Body of pancreas (tissue), 4 donors: ENCODE data around the gene ARHGAP9.

ENCODE experiments used
- POLR2A ChIP-seq, 3 donors: fragments of 450-650 bp; IDR thresholded peaks; one replicate each; pipeline ENCODE4 v1.6.1; 2016; ENCODE audit warnings: antibody characterized with exemption in 3 of 3, mild to moderate bottlenecking in 2 of 3
- TF ChIP-seq, protein P1 (sequence below), 7 experiments: fragments of 450-650 bp in 4 of 7; fragments of 200-600 bp in 3 of 7; sonication (generic) in 3 of 7; IDR thresholded peaks; one replicate each; pipeline ENCODE4 v1.5.1; 2016 to 2019; ENCODE audit warnings: antibody characterized with exemption in 7 of 7

DNA sequence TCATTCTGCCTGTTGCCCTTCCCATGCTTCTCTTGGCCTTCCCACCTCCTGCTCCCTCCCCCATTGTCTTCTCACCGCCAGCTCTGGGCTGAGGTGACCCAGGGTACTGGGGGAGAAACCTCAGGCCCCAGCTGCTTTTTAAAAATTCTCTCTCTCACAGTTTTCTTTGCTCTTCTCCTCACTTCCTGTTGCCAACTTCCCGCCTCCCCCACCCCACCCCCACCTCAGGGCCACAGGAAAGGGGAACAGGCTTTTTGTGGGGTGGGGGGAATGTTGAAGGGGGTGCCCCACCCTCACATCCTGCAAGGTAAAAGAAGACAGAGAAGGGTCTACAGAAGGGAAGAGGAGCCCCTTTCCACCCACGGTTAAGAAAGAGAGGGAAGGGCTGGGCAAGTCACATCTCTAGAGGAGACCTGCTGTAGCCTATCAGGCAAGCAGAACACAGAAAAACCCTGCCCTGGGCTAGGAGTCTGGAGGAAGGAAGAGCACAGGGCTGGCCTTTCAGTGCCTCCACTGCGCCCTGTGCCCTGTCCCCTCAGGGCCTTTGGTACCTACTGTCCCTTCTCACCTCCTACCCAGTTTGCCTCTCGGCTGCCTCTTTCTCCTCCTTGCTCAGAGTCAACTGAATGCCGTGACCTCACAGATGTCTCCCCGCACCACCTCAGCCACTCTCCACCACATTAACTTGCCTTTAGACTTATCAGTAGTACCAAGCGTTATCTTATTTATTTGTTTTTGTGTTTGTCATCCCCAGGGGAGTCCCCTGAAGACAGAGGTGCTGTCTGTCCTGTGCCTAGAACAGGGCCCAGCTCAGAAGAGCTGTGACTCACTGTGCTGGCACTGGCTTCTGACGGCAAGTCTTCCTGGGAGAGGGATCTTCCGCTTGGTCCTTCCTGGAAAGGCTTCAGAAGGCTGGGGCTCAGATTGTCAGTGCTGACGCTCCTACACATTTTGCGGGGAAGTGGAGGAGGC, 1.7 kb downstream of the ARHGAP9 start:
- TF ChIP-seq, protein P1, sequence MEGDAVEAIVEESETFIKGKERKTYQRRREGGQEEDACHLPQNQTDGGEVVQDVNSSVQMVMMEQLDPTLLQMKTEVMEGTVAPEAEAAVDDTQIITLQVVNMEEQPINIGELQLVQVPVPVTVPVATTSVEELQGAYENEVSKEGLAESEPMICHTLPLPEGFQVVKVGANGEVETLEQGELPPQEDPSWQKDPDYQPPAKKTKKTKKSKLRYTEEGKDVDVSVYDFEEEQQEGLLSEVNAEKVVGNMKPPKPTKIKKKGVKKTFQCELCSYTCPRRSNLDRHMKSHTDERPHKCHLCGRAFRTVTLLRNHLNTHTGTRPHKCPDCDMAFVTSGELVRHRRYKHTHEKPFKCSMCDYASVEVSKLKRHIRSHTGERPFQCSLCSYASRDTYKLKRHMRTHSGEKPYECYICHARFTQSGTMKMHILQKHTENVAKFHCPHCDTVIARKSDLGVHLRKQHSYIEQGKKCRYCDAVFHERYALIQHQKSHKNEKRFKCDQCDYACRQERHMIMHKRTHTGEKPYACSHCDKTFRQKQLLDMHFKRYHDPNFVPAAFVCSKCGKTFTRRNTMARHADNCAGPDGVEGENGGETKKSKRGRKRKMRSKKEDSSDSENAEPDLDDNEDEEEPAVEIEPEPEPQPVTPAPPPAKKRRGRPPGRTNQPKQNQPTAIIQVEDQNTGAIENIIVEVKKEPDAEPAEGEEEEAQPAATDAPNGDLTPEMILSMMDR (IDR thresholded peaks at IDR 0.05) = no peak
- peak in 1 of 3 donors; percentile 21 for TF ChIP-seq POLR2A (IDR thresholded peaks at IDR 0.05)
